OCI-LY7 (cell line): ENCODE data around the gene HUNK. TPM values are rescaled to one million over a fixed set of nuclear protein-coding genes. Genes with fewer than 3 reads are reported as not detected.

Experiments used
- BruUV-seq: library from RNA; stranded (reverse); fragments of 400-500 nt; replicated peaks from 2 replicates; lab custom pipeline; 2021; lab: Mats Ljungman, UMichigan
- CTCF ChIA-PET: fragments of 300-600 bp; sonication (Branson Sonifier 250); formaldehyde crosslinking; loops from one replicate; lab custom pipeline; 2022; ENCODE audit warnings: antibody characterized with exemption; ENCODE audit not compliant: unreplicated experiment; lab: Charles Lee
- POLR2A ChIA-PET: fragments of 300-600 bp; sonication (Branson Sonifier 250); formaldehyde crosslinking; loops from one replicate; lab custom pipeline; 2022; ENCODE audit warnings: antibody characterized with exemption; lab: Charles Lee
- DNase-seq: peaks from one replicate; pipeline ENCODE4 v3.0.0-alpha.2; 2015; ENCODE audit warnings: low spot score
- H2AFZ ChIP-seq: fragments of 200-600 bp; sonication (generic), shearing (Covaris generic); 2 replicates; pipeline ENCODE4 v1.6.1; 2014; ENCODE audit warnings: mild to moderate bottlenecking, antibody characterized with exemption, low read length, moderate library complexity
- H3K27ac ChIP-seq: fragments of 200-600 bp; sonication (generic); 2 replicates; pipeline ENCODE4 v1.5.1; 2014; ENCODE audit warnings: mixed run types, low read depth, mild to moderate bottlenecking, moderate library complexity, low read length, inconsistent platforms; ENCODE audit not compliant: poor library complexity, severe bottlenecking
- H3K36me3 ChIP-seq: fragments of 200-600 bp; sonication (generic); 2 replicates; pipeline ENCODE4 v1.6.1; 2014; ENCODE audit warnings: mild to moderate bottlenecking, antibody characterized with exemption, low read length, moderate library complexity, mixed read lengths; ENCODE audit not compliant: insufficient read depth
- H3K4me1 ChIP-seq: fragments of 200-600 bp; sonication (generic); 2 replicates; pipeline ENCODE4 v1.5.1; 2014; ENCODE audit warnings: mild to moderate bottlenecking, low read length; ENCODE audit not compliant: insufficient read depth, poor library complexity, severe bottlenecking
- H3K4me2 ChIP-seq: fragments of 200-600 bp; sonication (generic); 2 replicates; pipeline ENCODE4 v1.6.1; 2014; ENCODE audit warnings: mild to moderate bottlenecking, low read length
- H3K4me3 ChIP-seq: fragments of 200-600 bp; sonication (generic); 2 replicates; pipeline ENCODE4 v1.5.1; 2014; ENCODE audit warnings: mild to moderate bottlenecking, low read depth, low read length; ENCODE audit not compliant: poor library complexity, severe bottlenecking
- H3K79me2 ChIP-seq: fragments of 200-600 bp; sonication (generic); 2 replicates; pipeline ENCODE4 v1.6.1; 2016; ENCODE audit warnings: low read depth, mild to moderate bottlenecking, low read length, moderate library complexity, mixed read lengths; ENCODE audit not compliant: insufficient read depth
- H3K9me2 ChIP-seq: fragments of 200-600 bp; sonication (generic); 2 replicates; pipeline ENCODE4 v1.6.1; 2016; ENCODE audit warnings: mild to moderate bottlenecking, low read length, mixed read lengths; ENCODE audit not compliant: insufficient read depth
- H3K9me3 ChIP-seq: fragments of 200-600 bp; sonication (generic); 2 replicates; pipeline ENCODE4 v1.6.1; 2014; ENCODE audit warnings: mild to moderate bottlenecking, mixed run types, low read length, mixed read lengths
- H4K20me1 ChIP-seq: fragments of 200-600 bp; sonication (generic); 2 replicates; pipeline ENCODE4 v1.6.1; 2014; ENCODE audit warnings: mild to moderate bottlenecking, antibody characterized with exemption, low read length, moderate library complexity, mixed read lengths; ENCODE audit not compliant: insufficient read depth
- CTCF ChIP-seq: fragments of 200-600 bp; sonication (generic); conservative IDR thresholded peaks from 2 replicates; pipeline ENCODE4 v1.5.1; 2014; ENCODE audit warnings: mild to moderate bottlenecking, antibody characterized with exemption, low read length, moderate library complexity, mixed read lengths
- EZH2phosphoT487 ChIP-seq: fragments of 200-600 bp; sonication (generic); IDR thresholded peaks from 2 replicates; pipeline ENCODE4 v1.6.1; 2018; ENCODE audit warnings: low read depth, borderline replicate concordance, mild to moderate bottlenecking, mixed run types, antibody characterized with exemption, low read length, moderate library complexity, mixed read lengths
- intact Hi-C: fragments of 100-400 bp; cut with micrococcal nuclease; formaldehyde crosslinking; loops from one replicate; pipeline ENCODE4 v1.10.0; 2022; ENCODE audit not compliant: unreplicated experiment
- total RNA-seq, 2 experiments: library from RNA; depleted of rRNA in 1 of 2; stranded (reverse); fragments of >200 nt in 1 of 2; shearing (Covaris generic) in 1 of 2; gene quantifications; 2 replicates each; pipeline ENCODE4 v1.2.3, GENCODE V29; 2014 to 2022

Gene HUNK
- total RNA-seq, 2 experiments from 2014 or later, result 0.35 to 5.5 TPM

DNA sequence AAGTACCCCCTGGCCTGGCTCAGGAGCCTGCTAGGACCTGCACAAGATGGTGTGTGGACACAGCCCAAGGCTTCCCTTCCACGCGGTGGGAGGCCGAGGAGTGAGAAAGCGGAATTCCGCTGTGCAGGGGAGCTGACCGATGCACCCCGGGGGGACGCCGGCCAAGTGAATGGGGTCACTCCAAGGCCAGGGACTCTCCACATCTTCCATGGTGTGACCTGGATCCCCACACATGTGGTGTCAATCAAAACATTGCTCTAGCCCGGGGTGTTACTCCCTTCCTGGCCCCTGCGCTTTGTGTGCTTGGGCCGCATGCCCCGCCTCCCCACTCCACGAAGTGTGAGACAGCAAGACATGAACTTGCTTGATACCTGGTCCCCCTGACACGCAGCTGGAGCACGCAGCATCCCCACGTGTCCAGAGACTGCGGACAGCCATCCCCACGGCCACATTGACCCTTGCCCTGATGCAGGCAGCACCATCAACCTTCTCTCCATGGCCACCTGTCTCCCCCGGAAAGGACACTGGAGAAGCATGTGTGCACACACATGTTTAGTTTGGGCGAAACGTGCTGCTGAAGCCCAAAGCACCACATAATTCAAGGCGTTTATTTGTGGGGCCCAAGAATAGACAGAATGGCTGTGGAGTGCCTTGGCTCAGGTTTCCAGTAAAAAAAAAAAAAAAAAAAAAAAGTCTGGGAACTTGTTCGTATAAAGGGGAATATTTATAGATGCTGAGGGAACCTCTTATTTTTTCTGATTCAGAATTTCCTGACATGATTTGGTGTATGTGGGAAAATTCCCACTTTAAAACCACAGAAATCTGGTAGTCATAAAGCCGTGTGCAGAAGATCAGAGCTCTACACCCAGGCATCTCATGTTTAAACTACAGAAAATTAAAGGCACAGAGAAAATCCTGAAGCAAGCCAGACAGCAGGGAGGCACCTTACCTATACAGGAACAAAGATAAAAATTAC is 171.7 kb downstream of the HUNK start:
- TF ChIP-seq CTCF, result no peak
- no peak for TF ChIP-seq EZH2phosphoT487
- intact Hi-C loops, result no loop called here
- ChIA-PET CTCF (no interaction called here), POLR2A (no interaction called here)
- H3K9me3 ChIP-seq, result peaks cover 6% of the 10 kb centered on the region; the same call in 1 of the 2 replicates
- H3K4me3 ChIP-seq, result no peak overlapping the region
- DNase-seq, result no peak
- no TSS peak for BruUV-seq
- H4K20me1 ChIP-seq, result no peaks in the 10 kb centered on the region
- no peak overlapping the region for H2AFZ ChIP-seq
- no peaks in the 10 kb centered on the region for H3K36me3 ChIP-seq
- H3K27ac ChIP-seq, result no peak overlapping the region
- H3K9me2 ChIP-seq, result no peaks in the 10 kb centered on the region
- H3K4me2 ChIP-seq, result no peak overlapping the region
- H3K4me1 ChIP-seq, result no peaks in the 10 kb centered on the region
- H3K79me2 ChIP-seq, result no peaks in the 10 kb centered on the region

DNA sequence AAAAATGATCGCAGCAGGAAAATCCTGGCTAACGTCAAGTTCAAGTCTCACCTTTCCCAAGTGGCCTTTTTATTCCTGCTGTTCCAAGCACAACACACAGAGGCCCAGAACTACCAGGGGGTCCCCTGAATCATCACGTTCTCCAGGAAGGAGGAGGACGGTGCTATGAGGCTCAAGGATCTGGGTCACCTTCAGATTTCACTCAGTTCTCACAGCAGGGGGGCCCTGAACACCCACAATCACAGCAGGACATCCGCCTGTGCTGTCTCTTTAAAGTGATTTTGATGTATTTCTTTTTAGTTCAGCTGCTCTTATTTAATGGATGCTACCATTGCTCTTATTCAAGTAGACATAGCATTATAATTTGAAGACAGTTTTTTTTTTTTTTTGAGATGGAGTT is 173.4 kb downstream of the HUNK start:
- no TSS peak for BruUV-seq
- Histone ChIP-seq H3K9me2 (no peaks in the 10 kb centered on the region), H3K4me3 (no peak overlapping the region), H4K20me1 (no peaks in the 10 kb centered on the region), H3K79me2 (no peaks in the 10 kb centered on the region), H3K4me2 (no peak overlapping the region), H2AFZ (no peak overlapping the region), H3K27ac (no peak overlapping the region), H3K4me1 (no peaks in the 10 kb centered on the region), H3K9me3 (peaks cover 6% of the 10 kb centered on the region; the same call in 1 of the 2 replicates), H3K36me3 (no peaks in the 10 kb centered on the region)
- intact Hi-C loops, result no loop called here
- DNase-seq, result no peak
- TF ChIP-seq CTCF, result no peak
- no peak for TF ChIP-seq EZH2phosphoT487
- CTCF ChIA-PET, result no interaction called here
- POLR2A ChIA-PET, result no interaction called here

GRCh38 chr21:32048353-32048752 is 175.5 kb downstream of the HUNK start:
- Histone ChIP-seq H3K4me1 (no peaks in the 10 kb centered on the region), H3K36me3 (no peaks in the 10 kb centered on the region), H3K27ac (no peak overlapping the region), H3K9me3 (peaks cover 2% of the 10 kb centered on the region; the same call in 1 of the 2 replicates), H3K4me3 (no peak overlapping the region), H3K79me2 (no peaks in the 10 kb centered on the region), H3K4me2 (no peak overlapping the region), H4K20me1 (no peaks in the 10 kb centered on the region), H2AFZ (no peak overlapping the region), H3K9me2 (no peaks in the 10 kb centered on the region)
- intact Hi-C loops, result no loop called here
- no peak for TF ChIP-seq EZH2phosphoT487
- no peak for TF ChIP-seq CTCF
- ChIA-PET CTCF (no interaction called here), POLR2A (no interaction called here)
- no TSS peak for BruUV-seq
- no peak for DNase-seq
